ENCODE data around the gene TASP1. TPM values are rescaled to one million over a fixed set of nuclear protein-coding genes. Genes with fewer than 3 reads are reported as not detected.

TASP1 gene
- total and polyA plus RNA-seq, 10 of the 15 experiments (the other 5 are each of a cell fraction or from before 2014, with no cell fraction given) = 7.4 to 17.8 (median 10.5) TPM

DNA sequence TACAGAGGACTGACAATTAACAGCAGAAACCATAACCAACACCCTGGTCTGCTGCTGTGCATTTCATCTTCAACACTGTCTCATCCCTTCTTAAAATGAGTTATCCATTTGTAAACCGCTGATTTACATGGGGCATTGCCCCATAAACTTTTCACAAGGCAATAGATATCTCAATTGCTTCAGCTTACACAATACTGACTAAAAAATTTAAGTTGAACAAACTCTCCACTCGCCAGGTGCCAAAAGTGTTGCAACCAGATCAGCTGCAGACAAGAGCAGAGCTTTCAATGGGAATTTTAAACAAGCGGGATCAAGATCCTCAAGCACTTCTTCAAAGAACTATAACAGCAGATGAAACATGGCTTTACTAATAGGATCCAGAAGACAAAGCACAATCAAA is 183.0 kb downstream of the TASP1 start (continued):
- TF ChIP-seq, protein P1, sequence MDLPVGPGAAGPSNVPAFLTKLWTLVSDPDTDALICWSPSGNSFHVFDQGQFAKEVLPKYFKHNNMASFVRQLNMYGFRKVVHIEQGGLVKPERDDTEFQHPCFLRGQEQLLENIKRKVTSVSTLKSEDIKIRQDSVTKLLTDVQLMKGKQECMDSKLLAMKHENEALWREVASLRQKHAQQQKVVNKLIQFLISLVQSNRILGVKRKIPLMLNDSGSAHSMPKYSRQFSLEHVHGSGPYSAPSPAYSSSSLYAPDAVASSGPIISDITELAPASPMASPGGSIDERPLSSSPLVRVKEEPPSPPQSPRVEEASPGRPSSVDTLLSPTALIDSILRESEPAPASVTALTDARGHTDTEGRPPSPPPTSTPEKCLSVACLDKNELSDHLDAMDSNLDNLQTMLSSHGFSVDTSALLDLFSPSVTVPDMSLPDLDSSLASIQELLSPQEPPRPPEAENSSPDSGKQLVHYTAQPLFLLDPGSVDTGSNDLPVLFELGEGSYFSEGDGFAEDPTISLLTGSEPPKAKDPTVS (IDR thresholded peaks at IDR 0.05; ENCODE audit: low read depth, low read length) = no peak
- TF ChIP-seq ZNF274 (IDR thresholded peaks at IDR 0.05; ENCODE audit: insufficient read depth, insufficient read length) (no peak), MYB (IDR thresholded peaks at IDR 0.05; ENCODE audit: borderline replicate concordance, low read depth, low read length) (no peak)

DNA sequence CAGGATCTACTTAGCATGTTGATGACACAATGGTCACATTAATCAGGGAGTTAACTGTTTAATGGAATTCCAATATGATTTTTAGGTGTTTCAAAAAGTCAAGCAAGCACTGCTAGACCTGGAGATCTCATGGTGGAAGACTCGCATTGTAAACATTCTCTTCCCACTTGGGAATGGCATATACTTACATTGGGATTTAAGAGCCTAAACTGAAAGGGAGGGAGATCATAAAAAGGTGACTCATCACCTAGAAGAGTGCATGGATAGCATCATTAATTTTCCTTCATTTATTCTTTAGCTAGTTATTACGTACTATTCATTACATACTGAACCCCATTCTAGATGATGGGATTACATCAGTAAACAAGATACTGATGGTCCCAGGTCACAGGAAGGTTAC is 185.4 kb downstream of the TASP1 start:
- intact Hi-C loops (cut with micrococcal nuclease; ENCODE audit: unreplicated experiment) (no loop called here), in situ Hi-C loops (cut with MboI) (loop anchor here (25.0 kb wide), 1 partner anchor 334 kb away; the partner anchor contains the start of genes ESF1 and NDUFAF5)

More for the DNA sequence above, 185.4 kb downstream of the TASP1 start:
- H3K4me1 ChIP-seq (ENCODE audit: control insufficient read depth, insufficient read depth, low read length) = no peaks in the 10 kb centered on the region
- no peak for ATAC-seq
- FAIRE-seq = no peak
- BruUV-seq (replicated peaks) = no TSS peak
- WGBS (ENCODE audit: insufficient coverage, insufficient replicate concordance, low lambda C conversion rate, missing lambda C conversion rate) = 97% methylated on average over 2 of the region's 2 CpGs
- no peaks in the 10 kb centered on the region for H3K9me3 ChIP-seq (replicated peaks; ENCODE audit: control insufficient read depth, insufficient read depth, low read length)
- H3K27me3 ChIP-seq (replicated peaks in 1 of 2; ENCODE audit: control insufficient read depth in 2 of 2, insufficient read depth in 2 of 2, low read length in 1 of 2) = no peaks in the 10 kb centered on the region
- H3K9ac ChIP-seq (ENCODE audit: control insufficient read depth, insufficient read depth, low read length) = no peak overlapping the region
- H2AFZ ChIP-seq (ENCODE audit: control insufficient read depth, low read depth, low read length) = no peak overlapping the region
- no peaks in the 10 kb centered on the region for H3K36me3 ChIP-seq (ENCODE audit: control insufficient read depth in 2 of 2, insufficient read depth in 2 of 2, low read length in 1 of 2)
- H3K27ac ChIP-seq (ENCODE audit: control insufficient read depth, insufficient read depth) = no peak overlapping the region
- H3K4me2 ChIP-seq (ENCODE audit: control insufficient read depth, insufficient read depth) = no peak overlapping the region
- H3K4me3 ChIP-seq = no peak overlapping the region
- ChIA-PET POLR2A (no interaction called here), RAD21 (ENCODE audit: unreplicated experiment) (no interaction called here), CTCF (no interaction called here), SMC1A (ENCODE audit: uncharacterized antibody, unreplicated experiment) (no interaction called here)
- H3K79me2 ChIP-seq (ENCODE audit: control insufficient read depth, insufficient read depth, low read length) = no peaks in the 10 kb centered on the region
- TF ChIP-seq, protein P2, sequence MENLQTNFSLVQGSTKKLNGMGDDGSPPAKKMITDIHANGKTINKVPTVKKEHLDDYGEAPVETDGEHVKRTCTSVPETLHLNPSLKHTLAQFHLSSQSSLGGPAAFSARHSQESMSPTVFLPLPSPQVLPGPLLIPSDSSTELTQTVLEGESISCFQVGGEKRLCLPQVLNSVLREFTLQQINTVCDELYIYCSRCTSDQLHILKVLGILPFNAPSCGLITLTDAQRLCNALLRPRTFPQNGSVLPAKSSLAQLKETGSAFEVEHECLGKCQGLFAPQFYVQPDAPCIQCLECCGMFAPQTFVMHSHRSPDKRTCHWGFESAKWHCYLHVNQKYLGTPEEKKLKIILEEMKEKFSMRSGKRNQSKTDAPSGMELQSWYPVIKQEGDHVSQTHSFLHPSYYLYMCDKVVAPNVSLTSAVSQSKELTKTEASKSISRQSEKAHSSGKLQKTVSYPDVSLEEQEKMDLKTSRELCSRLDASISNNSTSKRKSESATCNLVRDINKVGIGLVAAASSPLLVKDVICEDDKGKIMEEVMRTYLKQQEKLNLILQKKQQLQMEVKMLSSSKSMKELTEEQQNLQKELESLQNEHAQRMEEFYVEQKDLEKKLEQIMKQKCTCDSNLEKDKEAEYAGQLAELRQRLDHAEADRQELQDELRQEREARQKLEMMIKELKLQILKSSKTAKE (IDR thresholded peaks at IDR 0.05; ENCODE audit: low read depth, poor library complexity, severe bottlenecking) = no peak
- no peak for TF ChIP-seq STAT3 (IDR thresholded peaks at IDR 0.05; ENCODE audit: low read depth, low read length)
- TF ChIP-seq, protein P3, sequence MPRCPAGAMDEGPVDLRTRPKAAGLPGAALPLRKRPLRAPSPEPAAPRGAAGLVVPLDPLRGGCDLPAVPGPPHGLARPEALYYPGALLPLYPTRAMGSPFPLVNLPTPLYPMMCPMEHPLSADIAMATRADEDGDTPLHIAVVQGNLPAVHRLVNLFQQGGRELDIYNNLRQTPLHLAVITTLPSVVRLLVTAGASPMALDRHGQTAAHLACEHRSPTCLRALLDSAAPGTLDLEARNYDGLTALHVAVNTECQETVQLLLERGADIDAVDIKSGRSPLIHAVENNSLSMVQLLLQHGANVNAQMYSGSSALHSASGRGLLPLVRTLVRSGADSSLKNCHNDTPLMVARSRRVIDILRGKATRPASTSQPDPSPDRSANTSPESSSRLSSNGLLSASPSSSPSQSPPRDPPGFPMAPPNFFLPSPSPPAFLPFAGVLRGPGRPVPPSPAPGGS (IDR thresholded peaks at IDR 0.05; ENCODE audit: borderline replicate concordance, insufficient read depth, low read depth, low read length, poor library complexity, severe bottlenecking) = no peak
- TF ChIP-seq MYB (IDR thresholded peaks at IDR 0.05; ENCODE audit: borderline replicate concordance, low read depth, low read length) = no peak
- no peak for TF ChIP-seq FOS (IDR thresholded peaks at IDR 0.05; ENCODE audit: borderline replicate concordance, extremely low read depth, insufficient read length)
- TF ChIP-seq ZNF274 (IDR thresholded peaks at IDR 0.05; ENCODE audit: insufficient read depth, insufficient read length) = no peak
- TF ChIP-seq PML (IDR thresholded peaks at IDR 0.05; ENCODE audit: low read length) = no peak
- TF ChIP-seq, protein P4, sequence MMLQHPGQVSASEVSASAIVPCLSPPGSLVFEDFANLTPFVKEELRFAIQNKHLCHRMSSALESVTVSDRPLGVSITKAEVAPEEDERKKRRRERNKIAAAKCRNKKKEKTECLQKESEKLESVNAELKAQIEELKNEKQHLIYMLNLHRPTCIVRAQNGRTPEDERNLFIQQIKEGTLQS (IDR thresholded peaks at IDR 0.05; ENCODE audit: borderline replicate concordance, extremely low read depth, low read depth, low read length) = no peak
- DNase-seq (ENCODE audit: low read depth, low spot score) = no peak
- no peaks in the 10 kb centered on the region for H4K20me1 ChIP-seq (ENCODE audit: control insufficient read depth, insufficient read depth)

Measured in GM12878 (cell line).